Skeletal muscle satellite cell (primary cell): ENCODE measurements around the gene PGK1.
"Not testable (repeated sequence)": the region's sequence is repeated elsewhere in the genome, so short reads cannot be mapped to it uniquely, and the experiment has no call there.

Source experiments
- H3K27me3 ChIP-seq: 2 replicates; pipeline ENCODE4 v1.7.0; 2013; ENCODE audit warnings: low read length; ENCODE audit not compliant: control insufficient read depth, insufficient read depth
- H3K36me3 ChIP-seq: 2 replicates; pipeline ENCODE4 v1.7.0; 2013; ENCODE audit warnings: mild to moderate bottlenecking, control low read depth, low read length; ENCODE audit not compliant: insufficient read depth
- H3K4me1 ChIP-seq: 2 replicates; pipeline ENCODE4 v1.7.0; 2013; ENCODE audit warnings: low read length; ENCODE audit not compliant: control insufficient read depth, insufficient read depth
- H3K4me2 ChIP-seq: 2 replicates; pipeline ENCODE4 v1.7.0; 2013; ENCODE audit warnings: mild to moderate bottlenecking, low read length
- H3K4me3 ChIP-seq: 2 replicates; pipeline ENCODE4 v1.7.0; 2013; ENCODE audit warnings: low read length
- H3K9ac ChIP-seq: 2 replicates; pipeline ENCODE4 v1.7.0; 2013; ENCODE audit warnings: mild to moderate bottlenecking, low read depth, low read length, moderate library complexity
- H3K9me3 ChIP-seq: replicated peaks from 2 replicates; pipeline ENCODE4 v1.7.0; 2013; ENCODE audit warnings: mild to moderate bottlenecking, control low read depth, low read length

PGK1 gene

GRCh38 chrX:78140206-78140605, 36.2 kb downstream of the PGK1 start:
- H3K4me2 ChIP-seq = no peak overlapping the region
- no peaks in the 10 kb centered on the region for H3K9me3 ChIP-seq
- no peak overlapping the region for H3K4me3 ChIP-seq
- no peaks in the 10 kb centered on the region for H3K27me3 ChIP-seq
- H3K9ac ChIP-seq = no peak overlapping the region
- H3K4me1 ChIP-seq = peaks cover 5% of the 10 kb centered on the region
- no peaks in the 10 kb centered on the region for H3K36me3 ChIP-seq

GRCh38 chrX:78147002-78147540, 43.0 kb downstream of the PGK1 start:
- H3K4me3 ChIP-seq, H3K9ac ChIP-seq, H3K4me1 ChIP-seq: not testable (repeated sequence)

GRCh38 chrX:78157373-78157772, 53.3 kb downstream of the PGK1 start:
- not testable (repeated sequence) for H3K9ac ChIP-seq

More at GRCh38 chrX:78147002-78147540, 43.0 kb downstream of the PGK1 start:
- H3K36me3 ChIP-seq, H3K9me3 ChIP-seq, H3K27me3 ChIP-seq, H3K4me2 ChIP-seq: not testable (repeated sequence)

GRCh38 chrX:78157846-78158245, 53.8 kb downstream of the PGK1 start:
- not testable (repeated sequence) for H3K27me3 ChIP-seq, H3K4me3 ChIP-seq, H3K36me3 ChIP-seq, H3K9ac ChIP-seq, H3K9me3 ChIP-seq, H3K4me1 ChIP-seq, H3K4me2 ChIP-seq

More at GRCh38 chrX:78157373-78157772, 53.3 kb downstream of the PGK1 start:
- H3K27me3 ChIP-seq, H3K9me3 ChIP-seq, H3K36me3 ChIP-seq, H3K4me1 ChIP-seq, H3K4me2 ChIP-seq, H3K4me3 ChIP-seq: not testable (repeated sequence)

DNA sequence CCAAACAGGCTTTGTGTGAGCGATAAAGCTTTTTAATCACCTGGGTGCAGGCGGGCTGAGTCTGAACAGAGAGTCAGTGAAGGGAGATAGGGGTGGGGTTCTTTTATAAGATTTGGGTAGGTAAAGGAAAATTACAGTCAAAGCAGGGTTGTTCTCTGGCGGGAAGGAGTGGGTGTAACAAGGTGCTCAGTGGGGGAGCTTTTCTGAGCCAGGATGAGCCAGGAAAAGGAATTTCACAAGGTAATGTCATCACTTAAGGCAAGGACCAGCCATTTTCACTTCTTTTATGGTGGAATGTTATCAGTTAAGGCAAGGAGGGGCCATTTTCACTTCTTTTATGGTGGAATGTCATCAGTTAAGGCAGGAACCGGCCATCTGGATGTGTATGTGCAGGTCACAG, 56.7 kb downstream of the PGK1 start:
- not testable (repeated sequence) for H3K36me3 ChIP-seq, H3K4me2 ChIP-seq, H3K9ac ChIP-seq, H3K27me3 ChIP-seq, H3K9me3 ChIP-seq, H3K4me1 ChIP-seq, H3K4me3 ChIP-seq

GRCh38 chrX:78163175-78163574, 59.1 kb downstream of the PGK1 start:
- H3K9ac ChIP-seq, H3K9me3 ChIP-seq, H3K36me3 ChIP-seq: not testable (repeated sequence)

DNA sequence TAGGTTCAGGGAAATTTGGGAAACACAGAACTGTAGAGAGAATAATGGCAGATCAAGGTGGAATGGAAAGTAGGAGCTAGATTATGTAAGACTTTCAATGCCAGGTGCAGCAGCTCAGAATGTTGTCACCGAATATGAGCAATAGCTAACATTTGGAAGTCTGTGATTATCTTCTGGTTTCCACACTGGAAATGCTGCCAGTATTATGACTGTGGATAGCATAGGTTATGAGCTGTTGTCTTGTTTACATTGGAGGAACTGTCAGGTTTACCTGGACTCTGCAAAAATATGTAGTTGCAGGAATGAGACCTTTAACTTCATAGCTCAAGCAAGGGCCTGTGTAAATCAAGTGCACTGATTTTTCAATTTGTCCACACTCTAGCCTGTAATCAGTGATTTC, 61.4 kb downstream of the PGK1 start:
- no peaks in the 10 kb centered on the region for H3K36me3 ChIP-seq
- H3K4me1 ChIP-seq = no peaks in the 10 kb centered on the region
- H3K27me3 ChIP-seq = no peaks in the 10 kb centered on the region
- H3K9ac ChIP-seq = no peak overlapping the region
- no peak overlapping the region for H3K4me3 ChIP-seq
- H3K9me3 ChIP-seq = no peaks in the 10 kb centered on the region
- H3K4me2 ChIP-seq = no peak overlapping the region

More at GRCh38 chrX:78163175-78163574, 59.1 kb downstream of the PGK1 start:
- not testable (repeated sequence) for H3K4me3 ChIP-seq, H3K4me1 ChIP-seq, H3K27me3 ChIP-seq, H3K4me2 ChIP-seq

GRCh38 chrX:78168065-78168464, 64.0 kb downstream of the PGK1 start:
- Histone ChIP-seq H3K4me2 (no peak overlapping the region), H3K36me3 (no peaks in the 10 kb centered on the region), H3K4me1 (no peaks in the 10 kb centered on the region), H3K4me3 (no peak overlapping the region), H3K9ac (no peak overlapping the region), H3K27me3 (no peaks in the 10 kb centered on the region), H3K9me3 (no peaks in the 10 kb centered on the region)
